GM18507 (cell line): ENCODE data around the gene CAP2.
"Not testable (repeated sequence)": the region's sequence is repeated elsewhere in the genome, so short reads cannot be mapped to it uniquely, and the experiment has no call there.

Experiments
- DNase-seq: peaks from one replicate; pipeline ENCODE4 v3.0.0; 2011; ENCODE audit warnings: low read depth; ENCODE audit not compliant: insufficient read length; ENCODE audit errors: extremely low spot score
- FAIRE-seq: peaks from 2 replicates; lab custom pipeline; 2011; peaks lifted over from hg19 to GRCh38; lab: Jason Lieb, UNC

CAP2 gene

GRCh38 chr6:17536586-17536985 lies 143.2 kb downstream of the CAP2 start:
- FAIRE-seq (no peak), DNase-seq (no peak)

GRCh38 chr6:17542243-17542642 lies 148.8 kb downstream of the CAP2 start:
- FAIRE-seq (no peak), DNase-seq (no peak)

GRCh38 chr6:17545681-17546080 lies 152.3 kb downstream of the CAP2 start:
- FAIRE-seq, DNase-seq: not testable (repeated sequence)

- no peak for DNase-seq
- no peak for FAIRE-seq
These were observed 158.1 kb downstream of the CAP2 start for GRCh38 chr6:17551383-17551958.

- no peak for FAIRE-seq
These were observed 159.5 kb downstream of the CAP2 start for GRCh38 chr6:17552861-17553260.

GRCh38 chr6:17556014-17556413 lies 162.6 kb downstream of the CAP2 start:
- DNase-seq (no peak), FAIRE-seq (no peak)

More at GRCh38 chr6:17552861-17553260, 159.5 kb downstream of the CAP2 start:
- DNase-seq, result no peak

DNA sequence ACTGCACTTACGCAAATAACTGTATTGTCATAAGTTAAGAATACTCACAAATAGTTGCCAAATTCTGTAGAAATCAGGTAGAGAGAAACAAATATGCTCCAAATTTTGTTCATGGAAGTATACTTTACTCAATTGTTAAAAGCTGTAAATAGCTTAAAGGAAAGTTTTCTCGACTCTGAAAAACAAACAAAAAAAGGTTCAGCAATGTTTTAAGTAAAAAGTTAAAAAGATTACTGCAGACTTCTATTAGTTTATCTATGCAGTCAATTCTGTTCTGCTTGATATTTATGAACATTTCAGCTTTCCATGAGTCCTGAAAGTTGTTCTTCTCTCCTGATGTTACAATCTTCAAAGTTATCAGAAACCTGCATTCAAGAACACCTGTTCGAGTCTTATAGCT lies 169.2 kb downstream of the CAP2 start:
- no peak for DNase-seq
- no peak for FAIRE-seq

DNA sequence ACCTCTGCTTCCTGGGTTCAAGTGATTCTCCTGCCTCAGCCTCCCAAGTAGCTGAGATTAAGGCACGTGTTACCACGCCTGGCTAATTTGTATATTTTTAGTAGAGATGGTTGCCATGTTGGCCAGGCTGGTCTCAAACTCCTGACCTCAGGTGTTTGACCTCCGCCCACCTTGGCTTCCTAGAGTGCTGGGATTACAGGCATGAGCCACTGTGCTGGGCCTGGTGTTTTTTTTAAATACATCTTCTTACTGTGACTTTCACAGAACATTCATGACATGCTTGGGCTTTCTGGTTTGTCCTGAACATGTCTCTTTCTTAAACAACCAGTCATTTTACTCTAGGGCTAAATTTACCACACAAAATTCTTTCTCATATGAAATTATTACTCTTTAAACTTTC lies 172.0 kb downstream of the CAP2 start:
- DNase-seq (no peak), FAIRE-seq (no peak)

DNA sequence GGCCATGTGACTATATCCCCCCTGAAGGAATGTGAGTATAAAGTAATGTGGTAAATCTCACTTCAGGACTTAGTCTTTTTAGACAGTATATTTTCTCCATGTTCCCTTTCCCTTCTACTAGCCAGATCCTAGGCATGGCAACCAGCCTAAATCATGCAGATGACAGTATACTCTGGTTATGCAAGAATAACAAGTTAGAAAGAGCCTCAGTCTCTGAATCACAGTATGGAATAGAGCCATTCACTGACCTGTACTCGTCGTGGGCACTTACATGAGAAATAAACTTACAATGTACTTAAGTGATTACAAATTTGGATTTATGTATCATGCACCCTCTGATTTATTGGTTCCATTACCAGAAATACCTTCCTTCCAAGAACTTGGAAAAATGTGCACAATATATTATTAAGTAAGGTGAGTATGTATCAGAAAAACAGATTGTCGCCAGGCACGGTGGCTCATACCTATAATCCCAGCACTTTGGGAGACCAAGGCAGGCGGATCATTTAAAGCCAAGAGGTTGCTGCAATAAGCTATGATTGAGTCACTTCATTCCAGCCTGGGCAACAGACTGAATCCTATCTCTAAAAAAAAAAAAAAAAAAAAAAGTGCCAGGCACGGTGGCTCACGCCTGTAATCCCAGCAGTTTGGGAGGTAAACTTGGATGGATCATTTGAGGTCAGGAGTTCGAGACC lies 181.6 kb downstream of the CAP2 start:
- DNase-seq (no peak), FAIRE-seq (no peak)

DNA sequence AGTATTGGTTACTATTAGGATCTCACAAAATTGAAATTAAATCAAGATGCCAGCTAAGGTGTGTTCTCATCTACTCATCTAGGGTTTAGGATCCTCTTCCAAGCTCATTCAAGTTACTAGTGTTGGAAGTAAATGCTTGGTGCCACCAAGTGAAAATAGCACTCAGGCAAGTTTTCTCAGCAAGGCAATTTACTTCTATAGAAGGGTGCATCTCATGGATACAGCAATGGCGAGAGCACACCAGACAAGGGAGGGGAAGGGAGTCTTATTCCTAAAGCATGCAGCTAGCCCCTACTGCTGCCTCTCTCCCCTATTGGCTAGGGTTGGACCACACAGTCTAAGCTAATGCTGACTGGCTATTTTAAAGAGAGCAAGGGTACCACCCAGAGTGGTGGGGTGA lies 183.7 kb downstream of the CAP2 start:
- FAIRE-seq (no peak), DNase-seq (no peak)

GRCh38 chr6:17580518-17581048 lies 187.2 kb downstream of the CAP2 start:
- FAIRE-seq (no peak), DNase-seq (no peak)

- not testable (repeated sequence) for DNase-seq, FAIRE-seq
These were observed 187.9 kb downstream of the CAP2 start for GRCh38 chr6:17581282-17581681.

DNA sequence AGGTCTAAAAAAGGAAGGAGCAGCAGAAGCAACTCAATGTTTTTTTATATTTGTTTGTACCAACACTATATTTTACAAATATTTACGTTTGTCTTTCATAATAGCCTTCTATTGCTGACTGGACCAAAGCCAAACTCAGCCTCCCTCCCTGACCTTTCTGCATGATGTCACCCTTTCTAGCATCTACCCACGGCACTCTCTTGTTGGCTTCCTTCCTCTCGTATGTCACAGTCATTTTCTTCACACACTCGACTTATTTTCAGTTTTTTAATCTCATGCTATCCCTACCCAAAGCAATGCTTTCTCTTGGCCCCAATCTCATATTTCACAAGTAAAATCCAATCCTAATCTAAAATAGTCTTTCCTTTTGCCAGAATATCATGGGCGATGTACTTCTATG lies 190.4 kb downstream of the CAP2 start:
- FAIRE-seq (no peak), DNase-seq (no peak)

DNA sequence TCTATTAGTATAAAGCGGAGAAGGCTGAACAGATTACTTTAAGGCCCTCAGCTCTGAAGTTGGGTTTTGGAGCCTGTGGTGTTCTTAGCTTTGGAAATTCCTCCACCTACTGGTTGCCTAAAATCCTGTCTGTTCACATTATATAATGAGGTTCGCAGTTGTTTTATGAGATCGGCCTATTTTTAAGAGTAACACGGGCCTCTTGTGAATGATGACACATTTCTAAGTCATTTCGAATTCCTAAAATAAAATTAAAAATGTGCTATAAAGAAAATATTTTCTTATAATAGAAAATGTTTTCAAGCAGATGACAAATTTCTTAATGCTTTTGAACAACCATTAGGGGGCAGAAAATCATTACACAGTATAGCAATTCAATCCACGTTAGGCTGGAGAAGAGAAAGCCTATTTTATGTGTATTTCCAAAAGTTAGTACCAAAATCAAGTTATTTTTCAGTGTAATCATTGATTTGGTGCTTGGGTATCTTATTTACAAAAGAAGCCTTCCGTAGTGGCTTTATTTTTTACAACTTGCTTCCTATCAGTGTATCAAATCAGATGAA lies 190.9 kb downstream of the CAP2 start:
- DNase-seq (no peak), FAIRE-seq (no peak)

DNA sequence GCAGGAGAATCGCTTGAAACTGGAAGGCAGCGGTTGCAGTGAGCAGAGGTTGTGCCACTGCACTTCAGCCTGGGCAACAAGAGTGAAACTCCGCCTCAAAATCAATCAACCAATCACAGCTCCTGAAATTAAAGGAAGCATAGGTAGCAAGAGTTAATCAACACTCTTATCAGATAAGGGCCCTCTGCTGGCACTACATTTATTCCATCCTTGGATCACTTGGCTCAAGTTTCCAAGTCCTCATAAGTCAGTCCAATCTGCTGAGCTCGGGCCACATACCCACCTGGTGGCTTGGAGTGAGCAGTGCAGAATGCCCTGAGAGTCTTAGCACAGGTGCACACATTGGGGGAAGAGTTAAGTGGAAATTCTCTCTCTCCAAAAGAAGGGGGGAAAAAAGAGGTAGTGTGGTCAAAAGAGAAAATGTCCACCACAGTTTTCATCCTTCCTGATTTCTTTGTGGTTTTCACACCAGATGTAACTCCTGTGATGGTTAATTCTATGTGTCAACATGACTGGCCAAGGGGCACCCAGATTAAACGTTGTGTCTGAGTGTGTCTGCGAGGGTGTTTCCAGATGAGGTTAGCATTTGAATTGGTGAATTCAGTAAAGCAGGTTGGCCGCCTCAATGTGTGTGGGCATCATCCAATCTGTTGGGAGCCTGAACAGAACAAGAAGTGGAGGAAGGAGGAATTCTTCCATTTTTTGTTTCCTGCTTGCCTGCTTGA lies 192.5 kb downstream of the CAP2 start:
- DNase-seq (no peak), FAIRE-seq (no peak)

DNA sequence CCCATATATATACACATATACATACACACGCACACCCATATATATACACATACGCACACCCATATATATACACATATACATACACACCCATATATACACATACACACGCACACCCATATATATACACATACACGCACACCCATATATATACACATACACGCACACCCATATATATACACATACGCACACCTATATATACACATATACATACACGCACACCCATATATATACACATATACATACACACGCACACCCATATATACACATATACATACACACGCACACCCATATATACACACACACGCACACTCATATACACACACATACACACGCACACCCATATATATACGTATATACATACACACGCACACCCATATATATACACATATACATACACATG lies 193.2 kb downstream of the CAP2 start:
- DNase-seq, FAIRE-seq: not testable (repeated sequence)

DNA sequence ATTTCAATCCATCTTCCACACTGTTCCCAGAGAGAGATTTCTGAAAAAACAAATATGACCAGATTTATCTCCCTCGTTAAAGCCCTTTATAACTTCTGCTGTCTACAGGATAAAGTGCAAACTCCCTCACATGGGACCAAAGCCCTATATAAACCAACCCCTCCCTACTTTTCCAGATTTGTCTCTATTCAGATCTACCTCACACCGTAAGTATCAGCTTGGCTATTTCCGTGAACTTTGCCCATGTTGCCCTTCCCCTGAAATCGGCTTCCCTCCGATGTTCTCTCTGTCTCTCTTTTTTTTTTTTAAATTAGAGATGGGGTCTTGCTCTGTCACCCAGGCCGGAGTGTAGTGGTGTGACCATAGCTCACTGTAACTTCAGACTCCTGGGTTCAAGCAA lies 194.6 kb downstream of the CAP2 start:
- FAIRE-seq (no peak), DNase-seq (no peak)

GRCh38 chr6:17589406-17590096 lies 196.2 kb downstream of the CAP2 start:
- no peak for DNase-seq
- FAIRE-seq, result no peak

DNA sequence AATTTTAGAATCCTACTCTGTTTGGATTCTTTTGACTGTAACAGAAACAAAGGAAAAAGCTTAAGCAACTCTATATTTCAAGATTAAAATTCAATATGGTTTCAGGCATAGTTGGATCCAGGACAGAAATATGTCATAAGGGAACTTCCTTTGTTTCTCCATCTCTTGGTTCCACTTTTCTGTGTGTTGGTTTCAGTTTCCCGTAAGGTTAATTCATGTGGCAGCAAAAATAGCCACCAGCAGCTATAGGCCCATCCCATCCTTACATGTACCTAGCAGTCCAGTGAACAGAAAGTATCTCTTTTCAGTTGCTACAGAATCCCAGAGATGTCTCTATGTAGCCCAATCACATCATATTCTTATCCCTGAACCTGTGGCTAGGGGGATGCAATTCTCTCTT lies 197.9 kb downstream of the CAP2 start:
- FAIRE-seq (no peak), DNase-seq (no peak)

GRCh38 chr6:17593246-17593645 lies 199.9 kb downstream of the CAP2 start:
- FAIRE-seq (no peak), DNase-seq (no peak)
